Measurements from ENCODE around the gene TIGD4. TPM values are rescaled to one million over a fixed set of nuclear protein-coding genes. Genes with fewer than 3 reads are reported as not detected.

TIGD4 gene
- total RNA-seq, 1 experiment from 2014 or later = 0.33 TPM

DNA sequence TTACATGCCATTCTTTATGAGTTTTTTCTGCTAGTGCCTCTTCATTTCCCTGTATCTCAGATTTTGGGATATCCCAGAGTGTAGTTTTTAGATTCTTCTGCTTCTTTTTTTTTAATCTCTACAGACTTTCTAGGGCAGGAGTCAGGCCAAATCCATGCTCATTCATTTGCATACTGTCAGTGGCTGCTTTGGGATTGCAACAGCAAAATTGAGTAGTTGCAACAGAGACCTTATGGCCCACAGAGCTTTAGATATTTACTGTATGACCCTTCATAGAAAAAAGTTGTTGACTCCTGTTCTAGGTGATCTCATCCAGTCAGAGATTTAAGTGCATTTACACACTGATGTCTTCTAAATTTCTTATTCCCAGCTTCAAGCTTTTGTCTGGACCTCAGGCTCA is 35.5 kb upstream of the TIGD4 start:
- no TSS peak for BruUV-seq (replicated peaks)
- TF ChIP-seq, protein P1, sequence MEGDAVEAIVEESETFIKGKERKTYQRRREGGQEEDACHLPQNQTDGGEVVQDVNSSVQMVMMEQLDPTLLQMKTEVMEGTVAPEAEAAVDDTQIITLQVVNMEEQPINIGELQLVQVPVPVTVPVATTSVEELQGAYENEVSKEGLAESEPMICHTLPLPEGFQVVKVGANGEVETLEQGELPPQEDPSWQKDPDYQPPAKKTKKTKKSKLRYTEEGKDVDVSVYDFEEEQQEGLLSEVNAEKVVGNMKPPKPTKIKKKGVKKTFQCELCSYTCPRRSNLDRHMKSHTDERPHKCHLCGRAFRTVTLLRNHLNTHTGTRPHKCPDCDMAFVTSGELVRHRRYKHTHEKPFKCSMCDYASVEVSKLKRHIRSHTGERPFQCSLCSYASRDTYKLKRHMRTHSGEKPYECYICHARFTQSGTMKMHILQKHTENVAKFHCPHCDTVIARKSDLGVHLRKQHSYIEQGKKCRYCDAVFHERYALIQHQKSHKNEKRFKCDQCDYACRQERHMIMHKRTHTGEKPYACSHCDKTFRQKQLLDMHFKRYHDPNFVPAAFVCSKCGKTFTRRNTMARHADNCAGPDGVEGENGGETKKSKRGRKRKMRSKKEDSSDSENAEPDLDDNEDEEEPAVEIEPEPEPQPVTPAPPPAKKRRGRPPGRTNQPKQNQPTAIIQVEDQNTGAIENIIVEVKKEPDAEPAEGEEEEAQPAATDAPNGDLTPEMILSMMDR (IDR thresholded peaks at IDR 0.05) = no peak
- TF ChIP-seq POLR2AphosphoS5 (IDR thresholded peaks at IDR 0.05; ENCODE audit: low read depth, low read length) (no peak), SIN3A (IDR thresholded peaks at IDR 0.05; ENCODE audit: borderline replicate concordance, insufficient read depth, low read depth, low read length) (no peak), TCF7L2 (IDR thresholded peaks at IDR 0.05; ENCODE audit: low read depth, low read length) (no peak)
- TF ChIP-seq, protein P2, sequence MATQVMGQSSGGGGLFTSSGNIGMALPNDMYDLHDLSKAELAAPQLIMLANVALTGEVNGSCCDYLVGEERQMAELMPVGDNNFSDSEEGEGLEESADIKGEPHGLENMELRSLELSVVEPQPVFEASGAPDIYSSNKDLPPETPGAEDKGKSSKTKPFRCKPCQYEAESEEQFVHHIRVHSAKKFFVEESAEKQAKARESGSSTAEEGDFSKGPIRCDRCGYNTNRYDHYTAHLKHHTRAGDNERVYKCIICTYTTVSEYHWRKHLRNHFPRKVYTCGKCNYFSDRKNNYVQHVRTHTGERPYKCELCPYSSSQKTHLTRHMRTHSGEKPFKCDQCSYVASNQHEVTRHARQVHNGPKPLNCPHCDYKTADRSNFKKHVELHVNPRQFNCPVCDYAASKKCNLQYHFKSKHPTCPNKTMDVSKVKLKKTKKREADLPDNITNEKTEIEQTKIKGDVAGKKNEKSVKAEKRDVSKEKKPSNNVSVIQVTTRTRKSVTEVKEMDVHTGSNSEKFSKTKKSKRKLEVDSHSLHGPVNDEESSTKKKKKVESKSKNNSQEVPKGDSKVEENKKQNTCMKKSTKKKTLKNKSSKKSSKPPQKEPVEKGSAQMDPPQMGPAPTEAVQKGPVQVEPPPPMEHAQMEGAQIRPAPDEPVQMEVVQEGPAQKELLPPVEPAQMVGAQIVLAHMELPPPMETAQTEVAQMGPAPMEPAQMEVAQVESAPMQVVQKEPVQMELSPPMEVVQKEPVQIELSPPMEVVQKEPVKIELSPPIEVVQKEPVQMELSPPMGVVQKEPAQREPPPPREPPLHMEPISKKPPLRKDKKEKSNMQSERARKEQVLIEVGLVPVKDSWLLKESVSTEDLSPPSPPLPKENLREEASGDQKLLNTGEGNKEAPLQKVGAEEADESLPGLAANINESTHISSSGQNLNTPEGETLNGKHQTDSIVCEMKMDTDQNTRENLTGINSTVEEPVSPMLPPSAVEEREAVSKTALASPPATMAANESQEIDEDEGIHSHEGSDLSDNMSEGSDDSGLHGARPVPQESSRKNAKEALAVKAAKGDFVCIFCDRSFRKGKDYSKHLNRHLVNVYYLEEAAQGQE (IDR thresholded peaks at IDR 0.05; ENCODE audit: insufficient read depth in 1 of 2, low read depth in 2 of 2, low read length in 1 of 2) = no peak
- in situ Hi-C loops (cut with HindIII; ENCODE audit: low pct_unique_long_range_greater_than_20kb, low sequenced_read_pairs) (no loop called here), intact Hi-C loops (cut with micrococcal nuclease; ENCODE audit: unreplicated experiment) (no loop called here)
- ATAC-seq (no peak), DNase-seq (ENCODE audit: low read depth, low spot score) (no peak)
- ChIA-PET CTCF (no interaction called here), POLR2A (no interaction called here)
- H3K4me3 ChIP-seq (ENCODE audit: low read depth in 2 of 2, low read length in 2 of 2) = no peak overlapping the region
- H3K27me3 ChIP-seq (ENCODE audit: control insufficient read depth, insufficient read depth, low read length) = no peaks in the 10 kb centered on the region
- no peaks in the 10 kb centered on the region; the same call in 1 of the 2 replicates for H3K36me3 ChIP-seq (ENCODE audit: control insufficient read depth, insufficient read depth, low read length)
- no peak overlapping the region for H3K27ac ChIP-seq (ENCODE audit: low read length)
- H3K9me3 ChIP-seq (ENCODE audit: control insufficient read depth, insufficient read depth, low read depth, low read length) = no peaks in the 10 kb centered on the region
- H3K4me1 ChIP-seq (ENCODE audit: control insufficient read depth, insufficient read depth, low read length) = no peaks in the 10 kb centered on the region

DNA sequence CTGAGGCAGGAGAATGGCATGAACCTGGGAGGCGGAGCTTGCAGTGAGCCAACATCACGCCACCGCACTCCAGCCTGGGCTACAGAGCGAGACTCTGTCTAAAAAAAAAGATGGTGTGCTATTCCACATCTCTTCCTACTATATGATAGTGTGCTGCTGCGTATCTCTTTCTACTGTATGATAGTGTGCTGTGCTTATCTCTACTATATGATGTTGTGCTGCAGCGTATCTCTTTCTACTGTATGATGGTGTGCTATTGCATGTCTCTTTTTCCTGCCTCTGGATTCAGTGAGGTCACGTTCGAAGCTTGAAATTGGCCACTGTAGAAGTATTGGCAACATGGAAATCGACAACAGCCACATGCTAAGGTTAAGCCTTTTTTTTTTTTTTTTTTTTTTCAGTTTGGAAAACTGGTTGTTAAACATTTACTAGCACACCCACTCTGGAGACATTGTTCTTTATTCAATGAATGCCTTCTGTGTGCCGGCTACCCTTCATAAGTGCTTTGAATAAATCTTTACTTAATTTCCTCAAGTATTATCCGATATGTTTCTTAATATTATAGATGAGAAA is 31.3 kb upstream of the TIGD4 start:
- no TSS peak for BruUV-seq (replicated peaks)
- in situ Hi-C loops (cut with HindIII; ENCODE audit: low pct_unique_long_range_greater_than_20kb, low sequenced_read_pairs) = no loop called here

More for the DNA sequence above, 31.3 kb upstream of the TIGD4 start:
- Histone ChIP-seq H3K9me3 (ENCODE audit: control insufficient read depth, insufficient read depth, low read depth, low read length) (no peaks in the 10 kb centered on the region), H3K4me1 (ENCODE audit: control insufficient read depth, insufficient read depth, low read length) (no peaks in the 10 kb centered on the region), H3K36me3 (ENCODE audit: control insufficient read depth, insufficient read depth, low read length) (no peaks in the 10 kb centered on the region; the same call in 1 of the 2 replicates), H3K27me3 (ENCODE audit: control insufficient read depth, insufficient read depth, low read length) (no peaks in the 10 kb centered on the region), H3K27ac (ENCODE audit: low read length) (no peak overlapping the region), H3K4me3 (ENCODE audit: low read depth in 2 of 2, low read length in 2 of 2) (no peak overlapping the region)
- ChIA-PET CTCF (no interaction called here), POLR2A (no interaction called here)
- TF ChIP-seq, protein P2 (IDR thresholded peaks at IDR 0.05; ENCODE audit: insufficient read depth in 1 of 2, low read depth in 2 of 2, low read length in 1 of 2) = no peak
- no peak for TF ChIP-seq POLR2AphosphoS5 (IDR thresholded peaks at IDR 0.05; ENCODE audit: low read depth, low read length)
- no peak for TF ChIP-seq SIN3A (IDR thresholded peaks at IDR 0.05; ENCODE audit: borderline replicate concordance, insufficient read depth, low read depth, low read length)
- no peak for TF ChIP-seq TCF7L2 (IDR thresholded peaks at IDR 0.05; ENCODE audit: low read depth, low read length)
- TF ChIP-seq, protein P1 (IDR thresholded peaks at IDR 0.05) = no peak
- intact Hi-C loops (cut with micrococcal nuclease; ENCODE audit: unreplicated experiment) = no loop called here
- ATAC-seq (no peak), DNase-seq (ENCODE audit: low read depth, low spot score) (no peak)
